Transverse colon (tissue), 3 donors: Measurements from ENCODE around the gene GGT1.

Experiments used
- CTCF ChIP-seq, 5 experiments: fragments of 200-600 bp in 3 of 5; fragments of 450-650 bp in 2 of 5; sonication (generic) in 3 of 5; IDR thresholded peaks; 1 replicate in 2 of 5; 2 replicates in 3 of 5; pipeline ENCODE4 v1.5.1; 2016 to 2017; ENCODE audit warnings: antibody characterized with exemption in 5 of 5, inconsistent platforms in 3 of 5, mild to moderate bottlenecking in 2 of 5, moderate library complexity in 1 of 5
- EP300 ChIP-seq: sonication (generic); formaldehyde crosslinking; IDR thresholded peaks from one replicate; pipeline ENCODE4 v1.6.1; 2017; ENCODE audit warnings: antibody characterized with exemption, low read depth
- POLR2A ChIP-seq: fragments of 450-650 bp; IDR thresholded peaks from one replicate; pipeline ENCODE4 v1.6.1; 2016; ENCODE audit warnings: antibody characterized with exemption, mild to moderate bottlenecking, moderate library complexity

- no peak for TF ChIP-seq EP300
- no peak for TF ChIP-seq CTCF (IDR thresholded peaks at IDR 0.05)
- no peak for TF ChIP-seq POLR2A
Observed at GRCh38 chr22:24566899-24567511, 36.0 kb upstream of the GGT1 start.
